Body of pancreas (tissue), 4 donors: Measurements from ENCODE around the gene CST6.

Experiments
- POLR2A ChIP-seq, 3 donors: fragments of 450-650 bp; IDR thresholded peaks; one replicate each; pipeline ENCODE4 v1.6.1; 2016; ENCODE audit warnings: antibody characterized with exemption in 3 of 3, mild to moderate bottlenecking in 2 of 3
- TF ChIP-seq, protein P1 (sequence below), 7 experiments: fragments of 450-650 bp in 4 of 7; fragments of 200-600 bp in 3 of 7; sonication (generic) in 3 of 7; IDR thresholded peaks; one replicate each; pipeline ENCODE4 v1.5.1; 2016 to 2019; ENCODE audit warnings: antibody characterized with exemption in 7 of 7

DNA sequence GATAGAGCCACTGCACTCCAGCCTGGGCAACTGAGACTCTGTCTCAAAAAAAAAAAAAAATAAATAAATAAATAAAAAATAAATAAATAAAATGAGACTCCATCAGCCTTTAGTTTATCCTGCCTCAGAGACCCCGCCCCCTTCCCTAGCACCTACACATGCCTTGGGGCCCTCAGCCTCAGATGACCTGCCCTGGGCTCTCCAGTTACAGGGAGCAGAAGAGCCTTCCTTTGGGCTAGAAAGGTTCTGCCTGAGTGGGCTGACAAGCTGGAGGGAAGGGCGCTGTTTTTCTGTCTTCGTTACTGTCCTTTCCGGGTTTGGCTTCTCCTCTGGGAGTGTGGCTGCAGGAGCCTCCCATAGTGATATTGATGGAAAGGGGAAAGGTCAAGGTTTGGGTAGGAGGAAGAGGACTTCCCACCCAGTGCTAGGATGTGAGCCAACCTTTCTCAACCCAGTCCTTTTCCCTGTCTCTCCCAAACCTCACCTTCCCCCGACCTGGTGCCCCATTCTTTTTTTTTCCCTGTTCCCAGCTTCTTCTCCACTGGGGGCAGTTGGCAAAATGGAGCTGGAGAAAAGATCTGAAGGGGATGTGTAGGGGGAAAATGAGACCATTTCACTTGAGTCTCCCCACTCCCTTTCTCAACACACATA lies 38.9 kb downstream of the CST6 start:
- TF ChIP-seq, protein P1, sequence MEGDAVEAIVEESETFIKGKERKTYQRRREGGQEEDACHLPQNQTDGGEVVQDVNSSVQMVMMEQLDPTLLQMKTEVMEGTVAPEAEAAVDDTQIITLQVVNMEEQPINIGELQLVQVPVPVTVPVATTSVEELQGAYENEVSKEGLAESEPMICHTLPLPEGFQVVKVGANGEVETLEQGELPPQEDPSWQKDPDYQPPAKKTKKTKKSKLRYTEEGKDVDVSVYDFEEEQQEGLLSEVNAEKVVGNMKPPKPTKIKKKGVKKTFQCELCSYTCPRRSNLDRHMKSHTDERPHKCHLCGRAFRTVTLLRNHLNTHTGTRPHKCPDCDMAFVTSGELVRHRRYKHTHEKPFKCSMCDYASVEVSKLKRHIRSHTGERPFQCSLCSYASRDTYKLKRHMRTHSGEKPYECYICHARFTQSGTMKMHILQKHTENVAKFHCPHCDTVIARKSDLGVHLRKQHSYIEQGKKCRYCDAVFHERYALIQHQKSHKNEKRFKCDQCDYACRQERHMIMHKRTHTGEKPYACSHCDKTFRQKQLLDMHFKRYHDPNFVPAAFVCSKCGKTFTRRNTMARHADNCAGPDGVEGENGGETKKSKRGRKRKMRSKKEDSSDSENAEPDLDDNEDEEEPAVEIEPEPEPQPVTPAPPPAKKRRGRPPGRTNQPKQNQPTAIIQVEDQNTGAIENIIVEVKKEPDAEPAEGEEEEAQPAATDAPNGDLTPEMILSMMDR (IDR thresholded peaks at IDR 0.05) = no peak
- TF ChIP-seq POLR2A (IDR thresholded peaks at IDR 0.05) = no peak
